Fibroblast of lung (primary cell): ENCODE measurements around the gene SYT7. TPM values are rescaled to one million over a fixed set of nuclear protein-coding genes. Genes with fewer than 3 reads are reported as not detected.

Experiments used
- DNase-seq, 2 donors: peaks; one replicate each; pipeline versions ENCODE4 v3.0.0 to v3.0.0-alpha.2; 2010; ENCODE audit warnings: low read depth in 2 of 2
- H2AFZ ChIP-seq: 2 replicates; pipeline ENCODE4 v1.5.1; 2012; ENCODE audit warnings: low read length, control low read depth, inconsistent platforms
- H3K27ac ChIP-seq: 2 replicates; pipeline ENCODE4 v1.5.1; 2011; ENCODE audit warnings: low read length, control low read depth; ENCODE audit not compliant: insufficient read depth
- H3K27me3 ChIP-seq: 2 replicates; pipeline ENCODE4 v1.5.1; 2011; ENCODE audit warnings: mild to moderate bottlenecking, low read length; ENCODE audit not compliant: control insufficient read depth, insufficient read depth
- H3K36me3 ChIP-seq: 2 replicates; pipeline ENCODE4 v1.5.1; 2011; ENCODE audit warnings: low read length; ENCODE audit not compliant: control insufficient read depth, insufficient read depth
- H3K4me1 ChIP-seq: 2 replicates; pipeline ENCODE4 v1.5.1; 2011; ENCODE audit warnings: low read length; ENCODE audit not compliant: control insufficient read depth, insufficient read depth; ENCODE audit errors: extremely low read depth
- H3K4me2 ChIP-seq: 2 replicates; pipeline ENCODE4 v1.5.1; 2011; ENCODE audit warnings: low read length, control low read depth; ENCODE audit not compliant: insufficient read depth; ENCODE audit errors: extremely low read depth
- H3K4me3 ChIP-seq, 4 experiments: fragments of 200-600 bp in 1 of 4; sonication (generic) in 1 of 4; replicated peaks in 1 of 4; 2 replicates each; pipeline ENCODE4 v1.5.1; 2011 to 2016; ENCODE audit warnings: low read length in 4 of 4, low read depth in 3 of 4, mild to moderate bottlenecking in 3 of 4, control low read depth in 2 of 4, inconsistent platforms in 1 of 4, mixed read lengths in 1 of 4; ENCODE audit not compliant: insufficient read depth in 1 of 4; ENCODE audit errors: control extremely low read depth in 1 of 4
- H3K79me2 ChIP-seq: 2 replicates; pipeline ENCODE4 v1.5.1; 2012; ENCODE audit warnings: mild to moderate bottlenecking, low read length, inconsistent platforms; ENCODE audit not compliant: control insufficient read depth, insufficient read depth
- H3K9ac ChIP-seq: 2 replicates; pipeline ENCODE4 v1.5.1; 2011; ENCODE audit warnings: mild to moderate bottlenecking, low read length, control low read depth; ENCODE audit not compliant: insufficient read depth
- H3K9me3 ChIP-seq: 2 replicates; pipeline ENCODE4 v1.5.1; 2012; ENCODE audit warnings: low read depth, low read length; ENCODE audit not compliant: control insufficient read depth, insufficient read depth
- H4K20me1 ChIP-seq: 2 replicates; pipeline ENCODE4 v1.5.1; 2011; ENCODE audit warnings: low read length; ENCODE audit not compliant: control insufficient read depth, insufficient read depth; ENCODE audit errors: extremely low read depth
- EZH2 ChIP-seq: IDR thresholded peaks from 2 replicates; pipeline ENCODE4 v1.5.1; 2012; ENCODE audit warnings: low read length, control low read depth, mild to moderate bottlenecking; ENCODE audit errors: missing control alignments
- polyA plus RNA-seq, 2 donors: library from polyadenylated mRNA; depleted of rRNA in 1 of 2; stranded (reverse) in 1 of 2; unstranded in 1 of 2; fragments of >200 nt; gene quantifications; 2 replicates each; pipeline ENCODE4 v1.2.1, GENCODE V29; 2011 to 2012; ENCODE audit warnings: missing spikeins in 1 of 2
- total RNA-seq: library from RNA; depleted of rRNA; stranded (reverse); fragments of >200 nt; gene quantifications from 2 replicates; pipeline ENCODE4 v1.2.1, GENCODE V29; 2014
- TF ChIP-seq, protein P1 (sequence below), 2 donors: IDR thresholded peaks in 1 of 2; conservative IDR thresholded peaks in 1 of 2; 1 replicate in 1 of 2; 2 replicates in 1 of 2; pipeline ENCODE4 v1.5.1; 2011 to 2012; ENCODE audit warnings: low read length in 2 of 2, control low read depth in 1 of 2, inconsistent platforms in 1 of 2, low read depth in 1 of 2, mild to moderate bottlenecking in 1 of 2

Gene SYT7
- total and polyA plus RNA-seq, 2 donors (not counting 1 experiment from before 2014, with no cell fraction given) = 2.5 to 25.9 TPM

DNA sequence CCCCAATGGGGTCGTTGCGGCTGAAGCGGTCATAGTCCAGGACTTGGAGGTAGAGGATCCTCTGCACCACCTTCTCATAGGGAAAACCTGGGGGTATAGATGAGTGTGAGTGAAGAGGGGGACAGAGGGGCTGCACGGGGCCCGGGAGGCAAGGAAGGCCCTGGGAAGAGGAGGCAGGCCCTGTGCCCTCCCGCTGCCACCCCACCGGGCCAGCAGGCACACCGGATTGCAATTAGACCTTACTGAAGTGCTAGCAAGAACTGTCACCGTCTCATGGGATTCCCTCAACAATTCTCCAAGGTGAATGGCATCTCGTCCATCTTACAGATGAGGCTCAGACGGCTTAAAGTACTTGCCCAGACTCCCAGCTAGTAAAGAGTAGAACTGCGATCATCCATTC, 56.4 kb downstream of the SYT7 start:
- DNase-seq = no peak
- Histone ChIP-seq H3K27ac (no peak overlapping the region), H3K4me1 (no peaks in the 10 kb centered on the region), H3K4me3 (no peak overlapping the region), H4K20me1 (no peaks in the 10 kb centered on the region), H3K36me3 (no peaks in the 10 kb centered on the region), H3K79me2 (no peaks in the 10 kb centered on the region), H2AFZ (no peak overlapping the region), H3K27me3 (peaks cover 3% of the 10 kb centered on the region), H3K9ac (no peak overlapping the region), H3K9me3 (no peaks in the 10 kb centered on the region), H3K4me2 (no peak overlapping the region)
- TF ChIP-seq EZH2 = no peak
- TF ChIP-seq, protein P1, sequence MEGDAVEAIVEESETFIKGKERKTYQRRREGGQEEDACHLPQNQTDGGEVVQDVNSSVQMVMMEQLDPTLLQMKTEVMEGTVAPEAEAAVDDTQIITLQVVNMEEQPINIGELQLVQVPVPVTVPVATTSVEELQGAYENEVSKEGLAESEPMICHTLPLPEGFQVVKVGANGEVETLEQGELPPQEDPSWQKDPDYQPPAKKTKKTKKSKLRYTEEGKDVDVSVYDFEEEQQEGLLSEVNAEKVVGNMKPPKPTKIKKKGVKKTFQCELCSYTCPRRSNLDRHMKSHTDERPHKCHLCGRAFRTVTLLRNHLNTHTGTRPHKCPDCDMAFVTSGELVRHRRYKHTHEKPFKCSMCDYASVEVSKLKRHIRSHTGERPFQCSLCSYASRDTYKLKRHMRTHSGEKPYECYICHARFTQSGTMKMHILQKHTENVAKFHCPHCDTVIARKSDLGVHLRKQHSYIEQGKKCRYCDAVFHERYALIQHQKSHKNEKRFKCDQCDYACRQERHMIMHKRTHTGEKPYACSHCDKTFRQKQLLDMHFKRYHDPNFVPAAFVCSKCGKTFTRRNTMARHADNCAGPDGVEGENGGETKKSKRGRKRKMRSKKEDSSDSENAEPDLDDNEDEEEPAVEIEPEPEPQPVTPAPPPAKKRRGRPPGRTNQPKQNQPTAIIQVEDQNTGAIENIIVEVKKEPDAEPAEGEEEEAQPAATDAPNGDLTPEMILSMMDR (conservative IDR thresholded peaks at IDR 0.05 in 1 of 2, IDR thresholded peaks at IDR 0.05 in 1 of 2; ENCODE audit: low read depth in 1 of 2, low read length in 2 of 2) = no peak

DNA sequence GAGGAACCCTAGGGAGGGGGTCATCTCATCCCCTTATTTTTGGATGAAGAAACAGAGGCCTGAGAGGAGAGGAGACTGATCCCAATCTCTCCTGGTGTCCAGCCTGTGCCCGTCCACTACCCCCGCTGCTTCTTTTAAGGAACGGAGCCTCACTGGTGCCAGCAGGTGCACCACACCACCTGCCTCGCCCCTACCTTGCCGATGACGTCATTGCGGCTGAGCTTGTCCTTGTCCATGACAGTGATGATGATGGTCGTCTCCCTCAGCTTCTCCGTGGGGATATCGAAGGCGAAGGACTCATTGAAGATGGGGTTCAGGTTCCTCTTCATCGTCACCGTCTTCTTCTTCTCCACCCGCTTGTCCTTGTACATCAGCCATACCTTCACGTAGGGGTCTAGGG, 58.0 kb downstream of the SYT7 start:
- H2AFZ ChIP-seq = no peak overlapping the region
- H3K27me3 ChIP-seq = peaks cover 3% of the 10 kb centered on the region
- H3K9ac ChIP-seq = no peak overlapping the region
- no peak for DNase-seq
- H3K27ac ChIP-seq = no peak overlapping the region
- no peak for TF ChIP-seq EZH2
- TF ChIP-seq, protein P1 (conservative IDR thresholded peaks at IDR 0.05 in 1 of 2, IDR thresholded peaks at IDR 0.05 in 1 of 2; ENCODE audit: low read depth in 1 of 2, low read length in 2 of 2) = no peak
- no peaks in the 10 kb centered on the region for H3K4me1 ChIP-seq
- no peaks in the 10 kb centered on the region for H3K79me2 ChIP-seq
- H3K36me3 ChIP-seq = no peaks in the 10 kb centered on the region
- H3K4me2 ChIP-seq = no peak overlapping the region
- no peaks in the 10 kb centered on the region for H3K9me3 ChIP-seq
- H4K20me1 ChIP-seq = no peaks in the 10 kb centered on the region
- no peak overlapping the region for H3K4me3 ChIP-seq

DNA sequence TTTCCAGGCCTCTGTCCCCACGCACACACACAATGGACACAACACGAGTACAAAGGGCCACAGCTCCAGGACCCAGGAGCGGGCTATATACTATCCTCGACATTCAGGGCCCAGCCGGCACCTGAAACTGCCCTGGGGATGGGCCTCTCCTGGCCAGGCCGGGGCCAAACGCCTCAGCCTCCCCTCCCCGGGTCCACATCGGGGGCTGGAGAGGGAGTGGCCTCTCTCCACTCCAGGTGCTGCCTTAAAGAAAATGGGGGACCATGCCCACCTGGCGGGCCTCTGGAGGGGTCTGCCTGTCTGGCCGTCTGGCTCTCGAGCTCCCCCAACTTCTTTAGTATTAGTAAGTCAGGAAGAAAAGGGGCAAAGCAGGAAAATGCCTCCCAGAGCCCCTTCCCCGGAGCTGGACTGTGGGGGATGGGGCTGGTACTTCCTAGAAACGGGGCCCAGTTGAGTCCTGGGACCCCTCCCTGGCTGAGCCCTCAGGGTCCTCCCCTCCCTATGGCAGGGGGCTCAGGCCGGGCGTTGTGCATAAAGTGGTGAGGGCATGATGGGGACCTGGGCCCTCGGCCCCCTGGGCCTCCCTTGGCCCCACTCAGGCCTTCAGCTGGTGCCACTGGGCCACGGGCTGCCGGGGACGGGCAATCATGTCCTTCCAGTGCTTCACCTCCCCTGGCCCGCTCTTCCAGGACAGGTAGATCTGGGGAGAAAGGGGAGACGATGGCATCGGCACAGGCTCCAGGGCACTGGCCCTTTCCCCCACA, 62.7 kb downstream of the SYT7 start:
- DNase-seq = no peak

More for the DNA sequence above, 62.7 kb downstream of the SYT7 start:
- H2AFZ ChIP-seq = no peak overlapping the region
- H3K36me3 ChIP-seq = no peaks in the 10 kb centered on the region
- H3K4me1 ChIP-seq = no peaks in the 10 kb centered on the region
- H3K79me2 ChIP-seq = no peaks in the 10 kb centered on the region
- TF ChIP-seq, protein P1 (conservative IDR thresholded peaks at IDR 0.05 in 1 of 2, IDR thresholded peaks at IDR 0.05 in 1 of 2; ENCODE audit: low read depth in 1 of 2, low read length in 2 of 2) = no peak
- no peak for TF ChIP-seq EZH2
- H3K27me3 ChIP-seq = peaks cover 3% of the 10 kb centered on the region
- H4K20me1 ChIP-seq = no peaks in the 10 kb centered on the region
- H3K4me2 ChIP-seq = no peak overlapping the region
- H3K9ac ChIP-seq = no peak overlapping the region
- H3K4me3 ChIP-seq = no peak overlapping the region
- H3K27ac ChIP-seq = no peak overlapping the region
- H3K9me3 ChIP-seq = no peaks in the 10 kb centered on the region
